Liver (tissue), 9 donors: ENCODE data around the gene CLASP2. TPM values are rescaled to one million over a fixed set of nuclear protein-coding genes. Genes with fewer than 3 reads are reported as not detected.
"Not testable (repeated sequence)": the region's sequence is repeated elsewhere in the genome, so short reads cannot be mapped to it uniquely, and the experiment has no call there.

Experiments used
- DNase-seq: peaks from one replicate; pipeline ENCODE4 v3.0.0-alpha.2; 2017; ENCODE audit warnings: low spot score
- H3K27ac ChIP-seq, 2 donors: one replicate each; pipeline ENCODE4 v1.7.0; 2013; ENCODE audit warnings: inconsistent platforms in 2 of 2, low read length in 2 of 2, control low read depth in 1 of 2, low read depth in 1 of 2, mild to moderate bottlenecking in 1 of 2
- H3K27me3 ChIP-seq, 4 donors: one replicate each; pipeline versions ENCODE4 v1.6.1 to v1.7.0; 2013; ENCODE audit warnings: low read length in 3 of 4, inconsistent platforms in 1 of 4, mild to moderate bottlenecking in 1 of 4, moderate library complexity in 1 of 4; ENCODE audit not compliant: control insufficient read depth in 4 of 4, insufficient read depth in 4 of 4
- H3K36me3 ChIP-seq, 4 donors: one replicate each; pipeline versions ENCODE4 v1.6.1 to v1.7.0; 2013; ENCODE audit warnings: low read length in 3 of 4, mild to moderate bottlenecking in 3 of 4, low read depth in 1 of 4, moderate library complexity in 1 of 4; ENCODE audit not compliant: control insufficient read depth in 4 of 4, insufficient read depth in 3 of 4
- H3K4me1 ChIP-seq, 4 donors: one replicate each; pipeline versions ENCODE4 v1.6.1 to v1.7.0; 2013; ENCODE audit warnings: low read length in 3 of 4, mild to moderate bottlenecking in 3 of 4, moderate library complexity in 1 of 4; ENCODE audit not compliant: control insufficient read depth in 4 of 4, insufficient read depth in 4 of 4
- H3K4me3 ChIP-seq, 3 donors: one replicate each; pipeline versions ENCODE4 v1.6.1 to v1.7.0; 2013; ENCODE audit warnings: low read length in 3 of 3, control low read depth in 1 of 3, low read depth in 1 of 3, mild to moderate bottlenecking in 1 of 3
- H3K9ac ChIP-seq, 2 donors: one replicate each; pipeline ENCODE4 v1.7.0; 2013; ENCODE audit warnings: low read length in 2 of 2, mild to moderate bottlenecking in 2 of 2, moderate library complexity in 2 of 2, control low read depth in 1 of 2, low read depth in 1 of 2
- H3K9me3 ChIP-seq, 4 donors: one replicate each; pipeline versions ENCODE4 v1.6.1 to v1.7.0; 2013; ENCODE audit warnings: low read length in 3 of 4; ENCODE audit not compliant: control insufficient read depth in 4 of 4
- ATF3 ChIP-seq: IDR thresholded peaks from 2 replicates; pipeline ENCODE4 v1.6.1; 2016; ENCODE audit warnings: antibody characterized with exemption
- FOXA1 ChIP-seq: IDR thresholded peaks from 2 replicates; pipeline ENCODE4 v1.6.1; 2016; ENCODE audit warnings: antibody characterized with exemption
- FOXA2 ChIP-seq: IDR thresholded peaks from 2 replicates; pipeline ENCODE4 v1.6.1; 2016; ENCODE audit warnings: antibody characterized with exemption
- GABPA ChIP-seq, 2 donors: IDR thresholded peaks in 1 of 2; conservative IDR thresholded peaks in 1 of 2; 2 replicates each; pipeline ENCODE4 v1.6.1; 2016; ENCODE audit warnings: antibody characterized with exemption in 2 of 2, mild to moderate bottlenecking in 1 of 2, moderate library complexity in 1 of 2
- HNF4A ChIP-seq, 2 donors: conservative IDR thresholded peaks; 2 replicates each; pipeline ENCODE4 v1.6.1; 2016; ENCODE audit warnings: antibody characterized with exemption in 2 of 2, mild to moderate bottlenecking in 2 of 2
- HNF4G ChIP-seq: IDR thresholded peaks from 2 replicates; pipeline ENCODE4 v1.6.1; 2016; ENCODE audit warnings: antibody characterized with exemption
- JUND ChIP-seq, 2 donors: IDR thresholded peaks; 2 replicates each; pipeline ENCODE4 v1.6.1; 2016; ENCODE audit warnings: antibody characterized with exemption in 2 of 2
- NR2F2 ChIP-seq: IDR thresholded peaks from 2 replicates; pipeline ENCODE4 v1.6.1; 2016; ENCODE audit warnings: antibody characterized with exemption
- REST ChIP-seq: IDR thresholded peaks from 2 replicates; pipeline ENCODE4 v1.6.1; 2016; ENCODE audit warnings: antibody characterized with exemption, mild to moderate bottlenecking
- RXRA ChIP-seq, 2 donors: IDR thresholded peaks; 2 replicates each; pipeline ENCODE4 v1.6.1; 2017 to 2018; ENCODE audit warnings: antibody characterized with exemption in 2 of 2, mild to moderate bottlenecking in 1 of 2
- WGBS: extraction: QIAGEN DNeasy Blood & Tissue Kit; methylation state at CpG from one replicate; pipeline ENCODE4 v1.1.7; 2013; 5-methylcytosine and 5-hydroxymethylcytosine counted together
- polyA plus RNA-seq, 2 donors: library from polyadenylated mRNA; stranded (reverse) in 1 of 2; unstranded in 1 of 2; fragments of 200-250 nt in 1 of 2; fragments of >200 nt in 1 of 2; fragmentation: Nextera tagmentation in 1 of 2; extraction: Ambion mirVana in 1 of 2; gene quantifications; one replicate each; pipeline versions ENCODE4 v1.2.1 to v1.2.3, GENCODE V29; 2013 to 2015
- total RNA-seq, 2 donors: library from RNA; depleted of rRNA; stranded (reverse); fragments of >200 nt; gene quantifications; one replicate each; pipeline ENCODE4 v1.2.3, GENCODE V29; 2014
- TF ChIP-seq, protein P1 (sequence below): IDR thresholded peaks from 2 replicates; pipeline ENCODE4 v1.6.1; 2016; ENCODE audit warnings: antibody characterized with exemption
- TF ChIP-seq, protein P2 (sequence below): fragments of 150-350 bp; IDR thresholded peaks from 2 replicates; pipeline ENCODE4 v1.5.1; 2017; ENCODE audit warnings: improper control_type of control experiment, low read depth, low read length; ENCODE audit not compliant: missing input control
- TF ChIP-seq, protein P3 (sequence below): IDR thresholded peaks from 2 replicates; pipeline ENCODE4 v1.6.1; 2016; ENCODE audit warnings: antibody characterized with exemption
- donor health status: healthy.
- donor health status: healthy.
- donor health status: healthy.
- donor health status: healthy.
- donor health status: healthy.

Gene CLASP2
- total and polyA plus RNA-seq, 4 donors: 3.7 to 27.6 (median 17.3) TPM

GRCh38 chr3:33758281-33758680 lies 40.2 kb upstream of the CLASP2 start:
- no peaks in the 10 kb centered on the region for H3K27me3 ChIP-seq
- H3K27ac ChIP-seq: no peak overlapping the region
- H3K9ac ChIP-seq: no peak overlapping the region
- H3K36me3 ChIP-seq: no peaks in the 10 kb centered on the region
- no peak overlapping the region for H3K4me3 ChIP-seq
- no peak for DNase-seq
- peaks cover 0 to 7% (median 2%) of the 10 kb centered on the region in 4 donors for H3K9me3 ChIP-seq
- TF ChIP-seq ATF3: no peak
- TF ChIP-seq FOXA1: no peak
- TF ChIP-seq NR2F2: no peak
- no peak for TF ChIP-seq HNF4A (conservative IDR thresholded peaks at IDR 0.05)
- TF ChIP-seq GABPA (IDR thresholded peaks at IDR 0.05 in 1 of 2, conservative IDR thresholded peaks at IDR 0.05 in 1 of 2): no peak
- TF ChIP-seq RXRA (IDR thresholded peaks at IDR 0.05): no peak
- TF ChIP-seq, protein P1, sequence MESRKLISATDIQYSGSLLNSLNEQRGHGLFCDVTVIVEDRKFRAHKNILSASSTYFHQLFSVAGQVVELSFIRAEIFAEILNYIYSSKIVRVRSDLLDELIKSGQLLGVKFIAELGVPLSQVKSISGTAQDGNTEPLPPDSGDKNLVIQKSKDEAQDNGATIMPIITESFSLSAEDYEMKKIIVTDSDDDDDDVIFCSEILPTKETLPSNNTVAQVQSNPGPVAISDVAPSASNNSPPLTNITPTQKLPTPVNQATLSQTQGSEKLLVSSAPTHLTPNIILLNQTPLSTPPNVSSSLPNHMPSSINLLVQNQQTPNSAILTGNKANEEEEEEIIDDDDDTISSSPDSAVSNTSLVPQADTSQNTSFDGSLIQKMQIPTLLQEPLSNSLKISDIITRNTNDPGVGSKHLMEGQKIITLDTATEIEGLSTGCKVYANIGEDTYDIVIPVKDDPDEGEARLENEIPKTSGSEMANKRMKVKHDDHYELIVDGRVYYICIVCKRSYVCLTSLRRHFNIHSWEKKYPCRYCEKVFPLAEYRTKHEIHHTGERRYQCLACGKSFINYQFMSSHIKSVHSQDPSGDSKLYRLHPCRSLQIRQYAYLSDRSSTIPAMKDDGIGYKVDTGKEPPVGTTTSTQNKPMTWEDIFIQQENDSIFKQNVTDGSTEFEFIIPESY: no peak
- no peak for TF ChIP-seq HNF4G
- TF ChIP-seq, protein P2, sequence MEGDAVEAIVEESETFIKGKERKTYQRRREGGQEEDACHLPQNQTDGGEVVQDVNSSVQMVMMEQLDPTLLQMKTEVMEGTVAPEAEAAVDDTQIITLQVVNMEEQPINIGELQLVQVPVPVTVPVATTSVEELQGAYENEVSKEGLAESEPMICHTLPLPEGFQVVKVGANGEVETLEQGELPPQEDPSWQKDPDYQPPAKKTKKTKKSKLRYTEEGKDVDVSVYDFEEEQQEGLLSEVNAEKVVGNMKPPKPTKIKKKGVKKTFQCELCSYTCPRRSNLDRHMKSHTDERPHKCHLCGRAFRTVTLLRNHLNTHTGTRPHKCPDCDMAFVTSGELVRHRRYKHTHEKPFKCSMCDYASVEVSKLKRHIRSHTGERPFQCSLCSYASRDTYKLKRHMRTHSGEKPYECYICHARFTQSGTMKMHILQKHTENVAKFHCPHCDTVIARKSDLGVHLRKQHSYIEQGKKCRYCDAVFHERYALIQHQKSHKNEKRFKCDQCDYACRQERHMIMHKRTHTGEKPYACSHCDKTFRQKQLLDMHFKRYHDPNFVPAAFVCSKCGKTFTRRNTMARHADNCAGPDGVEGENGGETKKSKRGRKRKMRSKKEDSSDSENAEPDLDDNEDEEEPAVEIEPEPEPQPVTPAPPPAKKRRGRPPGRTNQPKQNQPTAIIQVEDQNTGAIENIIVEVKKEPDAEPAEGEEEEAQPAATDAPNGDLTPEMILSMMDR: no peak
- TF ChIP-seq FOXA2: no peak
- no peak for TF ChIP-seq JUND (IDR thresholded peaks at IDR 0.05)
- no peak for TF ChIP-seq REST
- TF ChIP-seq, protein P3, sequence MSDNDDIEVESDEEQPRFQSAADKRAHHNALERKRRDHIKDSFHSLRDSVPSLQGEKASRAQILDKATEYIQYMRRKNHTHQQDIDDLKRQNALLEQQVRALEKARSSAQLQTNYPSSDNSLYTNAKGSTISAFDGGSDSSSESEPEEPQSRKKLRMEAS: no peak
- no peaks in the 10 kb centered on the region for H3K4me1 ChIP-seq

GRCh38 chr3:33754391-33754790 lies 36.3 kb upstream of the CLASP2 start:
- 98% methylated on average over 1 of the region's 1 CpG for WGBS
- DNase-seq, H3K36me3 ChIP-seq, H3K4me3 ChIP-seq, H3K27me3 ChIP-seq, H3K27ac ChIP-seq, H3K9me3 ChIP-seq, H3K9ac ChIP-seq, H3K4me1 ChIP-seq: not testable (repeated sequence)
